HepG2 (cell line): Measurements from ENCODE around the gene PDE2A. TPM values are rescaled to one million over a fixed set of nuclear protein-coding genes. Genes with fewer than 3 reads are reported as not detected.

Source experiments
- ATF7 ChIP-seq, 2 experiments: fragments of 450-650 bp in 1 of 2; sonication (generic) in 1 of 2; formaldehyde crosslinking in 1 of 2; IDR thresholded peaks; 2 replicates each; pipeline versions ENCODE4 v1.4.0 to v1.6.1; 2016 to 2020; ENCODE audit warnings: antibody characterized with exemption in 1 of 2, mild to moderate bottlenecking in 1 of 2, missing genetic modification reagents in 1 of 2
- ATF7-NPFF ChIP-seq: sonication (generic); formaldehyde crosslinking; IDR thresholded peaks from 2 replicates; pipeline ENCODE4 v1.8.1; 2023; ENCODE audit warnings: mild to moderate bottlenecking, low read depth, missing genetic modification reagents, moderate library complexity
- FOSL2 ChIP-seq: sonication (generic); formaldehyde crosslinking; IDR thresholded peaks from 2 replicates; pipeline ENCODE4 v1.4.0; 2020; ENCODE audit warnings: missing genetic modification reagents
- FOXA1 ChIP-seq, 2 experiments: fragments of 450-650 bp in 1 of 2; sonication (generic) in 1 of 2; formaldehyde crosslinking in 1 of 2; IDR thresholded peaks; 2 replicates each; pipeline versions ENCODE4 v1.4.0 to v1.6.1; 2016 to 2020; ENCODE audit warnings: missing genetic modification reagents in 1 of 2
- NFKB2 ChIP-seq: sonication (generic); formaldehyde crosslinking; IDR thresholded peaks from 2 replicates; pipeline ENCODE4 v1.4.0; 2020; ENCODE audit warnings: missing genetic modification reagents, borderline replicate concordance
- SMAD3 ChIP-seq: sonication (generic); formaldehyde crosslinking; IDR thresholded peaks from 2 replicates; pipeline ENCODE4 v1.4.0; 2020; ENCODE audit warnings: missing genetic modification reagents
- STAT5B ChIP-seq: sonication (generic); formaldehyde crosslinking; IDR thresholded peaks from 2 replicates; pipeline ENCODE4 v1.4.0; 2020; ENCODE audit warnings: missing genetic modification reagents
- ZNF30 ChIP-seq: sonication (generic); formaldehyde crosslinking; IDR thresholded peaks from 2 replicates; pipeline ENCODE4 v1.5.0; 2020; ENCODE audit warnings: mild to moderate bottlenecking, missing genetic modification reagents
- ZNF614 ChIP-seq: IDR thresholded peaks from 2 replicates; pipeline ENCODE4 v1.6.1; 2018; ENCODE audit warnings: missing biosample characterization, missing genetic modification reagents, inconsistent platforms, borderline replicate concordance
- polyA plus RNA-seq, 8 experiments: library from polyadenylated mRNA; depleted of rRNA in 3 of 8; stranded (reverse) in 7 of 8; unstranded in 1 of 8; fragments of >200 nt; fragmentation: Illumina TruSeq in 4 of 8; extraction: Trizol in 4 of 8; gene quantifications; 2 replicates each; pipeline versions ENCODE4 v1.2.1 to v1.2.3, GENCODE V29; 2011 to 2016; ENCODE audit warnings: low read depth in 4 of 8, missing spikeins in 1 of 8, mixed read lengths in 1 of 8; ENCODE audit not compliant: insufficient read depth in 1 of 8
- total RNA-seq, 5 experiments: library from RNA; depleted of rRNA; stranded (reverse); fragments of >200 nt; fragmentation: Illumina TruSeq; extraction: Trizol; gene quantifications; 2 replicates each; pipeline ENCODE4 v1.2.3, GENCODE V29; 2016; ENCODE audit warnings: low read depth in 1 of 5
- TF ChIP-seq, protein P1 (sequence below): sonication (generic); formaldehyde crosslinking; IDR thresholded peaks from 2 replicates; pipeline ENCODE4 v1.4.0; 2020; ENCODE audit warnings: missing genetic modification reagents; ENCODE audit errors: not compliant biosample characterization
- TF ChIP-seq, protein P2 (sequence below): sonication (generic); formaldehyde crosslinking; IDR thresholded peaks from 2 replicates; pipeline ENCODE4 v1.4.0; 2020; ENCODE audit warnings: missing genetic modification reagents, mild to moderate bottlenecking, borderline replicate concordance
- TF ChIP-seq, protein P3 (sequence below): sonication (generic); formaldehyde crosslinking; IDR thresholded peaks from 2 replicates; pipeline ENCODE4 v1.4.0; 2020; ENCODE audit warnings: low read depth, missing genetic modification reagents
- TF ChIP-seq, protein P4 (sequence below): sonication (generic); formaldehyde crosslinking; IDR thresholded peaks from 2 replicates; pipeline ENCODE4 v1.8.0; 2022; ENCODE audit warnings: mild to moderate bottlenecking, missing genetic modification reagents, moderate library complexity
- TF ChIP-seq, protein P5 (sequence below): fragments of 450-650 bp; IDR thresholded peaks from 2 replicates; pipeline ENCODE4 v1.6.1; 2017
- TF ChIP-seq, protein P6 (sequence below): sonication (generic); formaldehyde crosslinking; IDR thresholded peaks from 2 replicates; pipeline ENCODE4 v1.5.0; 2020; ENCODE audit warnings: missing genetic modification reagents, mild to moderate bottlenecking, borderline replicate concordance
- TF ChIP-seq, protein P7 (sequence below): sonication (generic); formaldehyde crosslinking; IDR thresholded peaks from 2 replicates; pipeline ENCODE4 v1.5.0; 2020; ENCODE audit warnings: mild to moderate bottlenecking, missing genetic modification reagents, borderline replicate concordance

Gene PDE2A
- total and polyA plus RNA-seq, 2 of the 13 experiments (the other 11 are each of a cell fraction or from before 2014, with no cell fraction given): 3.1 TPM; not detected in 1

DNA sequence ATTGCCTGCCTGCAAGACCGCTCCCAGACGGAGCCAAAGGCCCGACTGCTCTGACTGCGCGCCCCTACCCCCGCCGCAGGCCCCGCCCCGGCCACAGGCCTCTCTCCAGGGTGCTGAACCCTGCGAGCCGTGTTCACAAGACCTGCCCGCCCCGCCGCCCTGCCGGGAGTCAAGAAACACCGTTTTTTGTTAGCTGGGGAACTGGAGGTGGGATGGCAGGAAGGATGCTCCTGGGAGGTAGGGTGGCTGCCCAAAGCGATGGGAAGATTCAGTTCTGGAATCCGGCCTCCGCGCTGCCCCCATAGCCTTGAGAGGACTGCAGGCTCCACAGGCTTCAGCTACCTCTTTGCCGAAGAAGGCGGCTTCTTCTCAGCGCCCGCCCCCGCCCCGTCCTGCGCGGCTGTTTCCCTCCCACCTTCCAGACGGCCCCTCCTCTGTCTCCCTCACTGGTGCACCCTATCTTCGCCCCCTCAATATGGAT is 2.7 kb upstream of the PDE2A start (continued):
- TF ChIP-seq, protein P1, sequence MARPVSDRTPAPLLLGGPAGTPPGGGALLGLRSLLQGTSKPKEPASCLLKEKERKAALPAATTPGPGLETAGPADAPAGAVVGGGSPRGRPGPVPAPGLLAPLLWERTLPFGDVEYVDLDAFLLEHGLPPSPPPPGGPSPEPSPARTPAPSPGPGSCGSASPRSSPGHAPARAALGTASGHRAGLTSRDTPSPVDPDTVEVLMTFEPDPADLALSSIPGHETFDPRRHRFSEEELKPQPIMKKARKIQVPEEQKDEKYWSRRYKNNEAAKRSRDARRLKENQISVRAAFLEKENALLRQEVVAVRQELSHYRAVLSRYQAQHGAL (CRISPR knock-in tag): no peak
- TF ChIP-seq STAT5B: 0 out of 2 replicates have a peak, but pooled peaks have one; percentile 58
- TF ChIP-seq FOSL2 (CRISPR knock-in tag): 0 out of 2 replicates have a peak, but pooled peaks have one; percentile 16
- TF ChIP-seq, protein P2, sequence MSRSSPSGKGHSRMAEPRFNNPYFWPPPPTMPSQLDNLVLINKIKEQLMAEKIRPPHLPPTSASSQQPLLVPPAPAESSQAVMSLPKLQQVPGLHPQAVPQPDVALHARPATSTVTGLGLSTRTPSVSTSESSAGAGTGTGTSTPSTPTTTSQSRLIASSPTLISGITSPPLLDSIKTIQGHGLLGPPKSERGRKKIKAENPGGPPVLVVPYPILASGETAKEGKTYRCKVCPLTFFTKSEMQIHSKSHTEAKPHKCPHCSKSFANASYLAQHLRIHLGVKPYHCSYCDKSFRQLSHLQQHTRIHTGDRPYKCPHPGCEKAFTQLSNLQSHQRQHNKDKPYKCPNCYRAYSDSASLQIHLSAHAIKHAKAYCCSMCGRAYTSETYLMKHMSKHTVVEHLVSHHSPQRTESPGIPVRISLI (CRISPR knock-in tag): no peak
- no peak for TF ChIP-seq ATF7 (IDR thresholded peaks at IDR 0.05)
- TF ChIP-seq ATF7 (CRISPR knock-in tag; IDR thresholded peaks at IDR 0.05): no peak
- peak; percentile 70; the same call in 1 of the 2 replicates for TF ChIP-seq NFKB2 (CRISPR knock-in tag)
- TF ChIP-seq, protein P3, sequence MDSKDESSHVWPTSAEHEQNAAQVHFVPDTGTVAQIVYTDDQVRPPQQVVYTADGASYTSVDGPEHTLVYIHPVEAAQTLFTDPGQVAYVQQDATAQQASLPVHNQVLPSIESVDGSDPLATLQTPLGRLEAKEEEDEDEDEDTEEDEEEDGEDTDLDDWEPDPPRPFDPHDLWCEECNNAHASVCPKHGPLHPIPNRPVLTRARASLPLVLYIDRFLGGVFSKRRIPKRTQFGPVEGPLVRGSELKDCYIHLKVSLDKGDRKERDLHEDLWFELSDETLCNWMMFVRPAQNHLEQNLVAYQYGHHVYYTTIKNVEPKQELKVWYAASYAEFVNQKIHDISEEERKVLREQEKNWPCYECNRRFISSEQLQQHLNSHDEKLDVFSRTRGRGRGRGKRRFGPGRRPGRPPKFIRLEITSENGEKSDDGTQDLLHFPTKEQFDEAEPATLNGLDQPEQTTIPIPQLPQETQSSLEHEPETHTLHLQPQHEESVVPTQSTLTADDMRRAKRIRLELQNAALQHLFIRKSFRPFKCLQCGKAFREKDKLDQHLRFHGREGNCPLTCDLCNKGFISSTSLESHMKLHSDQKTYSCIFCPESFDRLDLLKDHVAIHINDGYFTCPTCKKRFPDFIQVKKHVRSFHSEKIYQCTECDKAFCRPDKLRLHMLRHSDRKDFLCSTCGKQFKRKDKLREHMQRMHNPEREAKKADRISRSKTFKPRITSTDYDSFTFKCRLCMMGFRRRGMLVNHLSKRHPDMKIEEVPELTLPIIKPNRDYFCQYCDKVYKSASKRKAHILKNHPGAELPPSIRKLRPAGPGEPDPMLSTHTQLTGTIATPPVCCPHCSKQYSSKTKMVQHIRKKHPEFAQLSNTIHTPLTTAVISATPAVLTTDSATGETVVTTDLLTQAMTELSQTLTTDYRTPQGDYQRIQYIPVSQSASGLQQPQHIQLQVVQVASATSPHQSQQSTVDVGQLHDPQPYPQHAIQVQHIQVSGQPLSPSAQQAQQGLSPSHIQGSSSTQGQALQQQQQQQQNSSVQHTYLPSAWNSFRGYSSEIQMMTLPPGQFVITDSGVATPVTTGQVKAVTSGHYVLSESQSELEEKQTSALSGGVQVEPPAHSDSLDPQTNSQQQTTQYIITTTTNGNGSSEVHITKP (CRISPR knock-in tag): no peak
- TF ChIP-seq, protein P4, sequence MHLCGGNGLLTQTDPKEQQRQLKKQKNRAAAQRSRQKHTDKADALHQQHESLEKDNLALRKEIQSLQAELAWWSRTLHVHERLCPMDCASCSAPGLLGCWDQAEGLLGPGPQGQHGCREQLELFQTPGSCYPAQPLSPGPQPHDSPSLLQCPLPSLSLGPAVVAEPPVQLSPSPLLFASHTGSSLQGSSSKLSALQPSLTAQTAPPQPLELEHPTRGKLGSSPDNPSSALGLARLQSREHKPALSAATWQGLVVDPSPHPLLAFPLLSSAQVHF (CRISPR knock-in tag): no peak
- 0 out of 2 replicates have a peak, but pooled peaks have one; percentile 66 for TF ChIP-seq ZNF30
- TF ChIP-seq SMAD3 (CRISPR knock-in tag): 0 out of 2 replicates have a peak, but pooled peaks have one; percentile 32
- TF ChIP-seq ZNF614: no peak
- no peak for TF ChIP-seq FOXA1 (IDR thresholded peaks at IDR 0.05)
- TF ChIP-seq FOXA1 (CRISPR knock-in tag; IDR thresholded peaks at IDR 0.05): no peak
- TF ChIP-seq, protein P5, sequence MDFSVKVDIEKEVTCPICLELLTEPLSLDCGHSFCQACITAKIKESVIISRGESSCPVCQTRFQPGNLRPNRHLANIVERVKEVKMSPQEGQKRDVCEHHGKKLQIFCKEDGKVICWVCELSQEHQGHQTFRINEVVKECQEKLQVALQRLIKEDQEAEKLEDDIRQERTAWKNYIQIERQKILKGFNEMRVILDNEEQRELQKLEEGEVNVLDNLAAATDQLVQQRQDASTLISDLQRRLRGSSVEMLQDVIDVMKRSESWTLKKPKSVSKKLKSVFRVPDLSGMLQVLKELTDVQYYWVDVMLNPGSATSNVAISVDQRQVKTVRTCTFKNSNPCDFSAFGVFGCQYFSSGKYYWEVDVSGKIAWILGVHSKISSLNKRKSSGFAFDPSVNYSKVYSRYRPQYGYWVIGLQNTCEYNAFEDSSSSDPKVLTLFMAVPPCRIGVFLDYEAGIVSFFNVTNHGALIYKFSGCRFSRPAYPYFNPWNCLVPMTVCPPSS: no peak
- peak; percentile 58; the same call in 1 of the 2 replicates for TF ChIP-seq ATF7-NPFF (CRISPR knock-in tag)
- TF ChIP-seq, protein P6, sequence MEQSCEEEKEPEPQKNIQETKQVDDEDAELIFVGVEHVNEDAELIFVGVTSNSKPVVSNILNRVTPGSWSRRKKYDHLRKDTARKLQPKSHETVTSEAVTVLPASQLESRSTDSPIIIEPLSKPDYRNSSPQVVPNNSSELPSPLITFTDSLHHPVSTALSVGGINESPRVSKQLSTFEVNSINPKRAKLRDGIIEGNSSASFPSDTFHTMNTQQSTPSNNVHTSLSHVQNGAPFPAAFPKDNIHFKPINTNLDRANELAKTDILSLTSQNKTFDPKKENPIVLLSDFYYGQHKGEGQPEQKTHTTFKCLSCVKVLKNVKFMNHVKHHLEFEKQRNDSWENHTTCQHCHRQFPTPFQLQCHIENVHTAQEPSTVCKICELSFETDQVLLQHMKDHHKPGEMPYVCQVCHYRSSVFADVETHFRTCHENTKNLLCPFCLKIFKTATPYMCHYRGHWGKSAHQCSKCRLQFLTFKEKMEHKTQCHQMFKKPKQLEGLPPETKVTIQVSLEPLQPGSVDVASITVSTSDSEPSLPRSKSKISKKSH (CRISPR knock-in tag): no peak
- TF ChIP-seq, protein P7, sequence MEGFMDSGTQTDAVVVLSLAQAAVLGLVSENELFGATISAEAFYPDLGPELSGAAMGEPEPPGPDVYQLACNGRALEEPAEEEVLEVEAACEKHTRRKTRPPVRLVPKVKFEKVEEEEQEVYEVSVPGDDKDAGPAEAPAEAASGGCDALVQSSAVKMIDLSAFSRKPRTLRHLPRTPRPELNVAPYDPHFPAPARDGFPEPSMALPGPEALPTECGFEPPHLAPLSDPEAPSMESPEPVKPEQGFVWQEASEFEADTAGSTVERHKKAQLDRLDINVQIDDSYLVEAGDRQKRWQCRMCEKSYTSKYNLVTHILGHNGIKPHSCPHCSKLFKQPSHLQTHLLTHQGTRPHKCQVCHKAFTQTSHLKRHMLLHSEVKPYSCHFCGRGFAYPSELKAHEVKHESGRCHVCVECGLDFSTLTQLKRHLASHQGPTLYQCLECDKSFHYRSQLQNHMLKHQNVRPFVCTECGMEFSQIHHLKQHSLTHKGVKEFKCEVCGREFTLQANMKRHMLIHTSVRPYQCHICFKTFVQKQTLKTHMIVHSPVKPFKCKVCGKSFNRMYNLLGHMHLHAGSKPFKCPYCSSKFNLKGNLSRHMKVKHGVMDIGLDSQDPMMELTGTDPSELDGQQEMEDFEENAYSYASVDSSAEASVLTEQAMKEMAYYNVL (CRISPR knock-in tag): no peak
